HG03064 (cell line): ENCODE measurements around the gene RNF144A.

ENCODE experiments used
- ATAC-seq: cut with Tn5 transposase; IDR thresholded peaks from one replicate; pipeline ENCODE4 v1.9.1; 2021; ENCODE audit warnings: low read depth; ENCODE audit not compliant: unreplicated experiment

Gene RNF144A

GRCh38 chr2:6968319-6969100 is 51.3 kb downstream of the RNF144A start:
- ATAC-seq: no peak

GRCh38 chr2:6970551-6970950 is 53.3 kb downstream of the RNF144A start:
- no peak for ATAC-seq

GRCh38 chr2:6970976-6971480 is 53.8 kb downstream of the RNF144A start:
- no peak for ATAC-seq

GRCh38 chr2:6971502-6971901 is 54.3 kb downstream of the RNF144A start:
- ATAC-seq: no peak

GRCh38 chr2:6972067-6972710 is 55.0 kb downstream of the RNF144A start:
- no peak for ATAC-seq

GRCh38 chr2:6973895-6974545 is 56.8 kb downstream of the RNF144A start:
- no peak for ATAC-seq

- no peak for ATAC-seq
These were observed 58.8 kb downstream of the RNF144A start for GRCh38 chr2:6975988-6976387.

GRCh38 chr2:6977113-6977741 is 60.0 kb downstream of the RNF144A start:
- no peak for ATAC-seq

- ATAC-seq: no peak
These were observed 60.6 kb downstream of the RNF144A start for GRCh38 chr2:6977786-6978185.

- no peak for ATAC-seq
These were observed 61.8 kb downstream of the RNF144A start for GRCh38 chr2:6978991-6979390.

GRCh38 chr2:6982449-6982848 is 65.2 kb downstream of the RNF144A start:
- no peak for ATAC-seq

GRCh38 chr2:6982934-6983589 is 65.8 kb downstream of the RNF144A start:
- ATAC-seq: no peak

GRCh38 chr2:6986301-6986911 is 69.2 kb downstream of the RNF144A start:
- ATAC-seq: no peak

GRCh38 chr2:6986912-6987361 is 69.7 kb downstream of the RNF144A start:
- ATAC-seq: no peak

GRCh38 chr2:6990871-6991270 is 73.7 kb downstream of the RNF144A start:
- no peak for ATAC-seq

- ATAC-seq: no peak
These were observed 75.6 kb downstream of the RNF144A start for GRCh38 chr2:6992794-6993228.

GRCh38 chr2:6993229-6993640 is 76.0 kb downstream of the RNF144A start:
- no peak for ATAC-seq

GRCh38 chr2:6993936-6994335 is 76.7 kb downstream of the RNF144A start:
- no peak for ATAC-seq

GRCh38 chr2:6994536-6995128 is 77.4 kb downstream of the RNF144A start:
- no peak for ATAC-seq
